NCI-H2196 treated with DMSO at 0.1 percent for 48 hours (cell line): ENCODE data around the gene MYO7A.

ENCODE experiments used
- DNase-seq: peaks from one replicate; lab custom pipeline; 2025; ENCODE audit not compliant: unreplicated experiment; lab: John Stamatoyannopoulos, UW

Gene MYO7A

DNA sequence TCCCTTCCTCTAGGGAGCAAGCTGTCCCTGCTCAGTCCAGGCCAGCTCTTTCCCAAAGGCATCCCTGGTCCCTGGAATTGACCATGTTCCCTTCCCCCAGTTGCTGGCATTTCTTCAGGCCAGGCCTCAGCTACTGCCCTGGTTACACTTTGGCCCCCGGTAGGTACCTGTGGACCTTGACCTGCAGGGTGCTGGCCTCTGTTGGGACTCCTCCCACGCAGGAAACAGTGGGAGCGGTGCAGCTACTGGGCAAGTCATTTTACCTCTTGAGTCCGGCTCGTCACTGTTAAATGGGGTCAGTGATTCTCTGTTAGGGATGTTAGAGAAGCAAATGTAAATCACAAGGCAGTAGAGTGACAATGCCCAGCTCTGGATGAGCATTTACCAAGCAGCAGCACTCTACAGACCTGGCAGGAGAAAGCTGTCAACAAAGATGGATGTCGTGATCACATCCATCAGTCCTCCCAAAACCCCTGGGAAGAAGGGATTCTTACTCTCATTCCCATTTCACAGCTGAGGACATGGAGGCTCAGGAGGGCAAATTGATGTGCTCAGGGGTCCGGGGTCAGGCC lies 16.9 kb downstream of the MYO7A start:
- DNase-seq, result no peak

DNA sequence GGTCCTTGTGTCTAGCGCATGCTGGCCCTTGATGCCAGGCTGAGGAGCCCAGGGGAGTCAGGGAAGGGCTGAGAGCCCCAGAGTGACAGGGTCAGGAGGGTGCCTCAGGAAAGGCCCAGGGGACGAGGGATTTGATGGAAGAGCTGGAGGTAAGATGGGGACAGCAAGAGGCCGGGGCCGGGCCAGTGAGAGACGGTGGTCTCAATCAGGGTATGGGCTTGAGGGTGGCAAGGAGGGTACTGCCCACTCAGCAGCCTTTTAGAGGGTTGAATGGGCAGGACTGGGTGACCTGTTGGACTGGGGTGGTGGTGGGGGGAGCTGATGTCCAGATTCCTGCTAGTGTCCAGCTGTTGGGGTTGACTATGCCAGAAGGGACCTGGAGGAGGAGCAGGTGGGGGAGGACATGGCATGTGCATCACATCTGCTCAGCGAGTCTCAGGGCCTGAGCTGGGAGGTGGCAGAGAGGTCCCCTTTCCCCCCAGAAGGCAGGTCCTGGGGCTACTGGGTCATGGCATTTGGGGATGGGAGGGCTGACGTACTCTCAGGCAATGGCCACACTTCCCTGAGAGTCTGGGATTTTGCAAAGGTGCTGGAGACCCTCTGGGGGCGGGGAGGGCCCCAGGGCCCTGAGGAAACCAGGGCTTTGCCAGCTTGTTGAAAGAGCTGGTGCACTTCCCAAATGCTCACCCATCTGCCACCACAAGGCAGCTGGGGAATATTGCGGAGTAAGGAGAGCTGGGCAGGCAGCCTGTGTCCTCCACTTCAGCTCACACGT lies 18.4 kb downstream of the MYO7A start:
- no peak for DNase-seq

DNA sequence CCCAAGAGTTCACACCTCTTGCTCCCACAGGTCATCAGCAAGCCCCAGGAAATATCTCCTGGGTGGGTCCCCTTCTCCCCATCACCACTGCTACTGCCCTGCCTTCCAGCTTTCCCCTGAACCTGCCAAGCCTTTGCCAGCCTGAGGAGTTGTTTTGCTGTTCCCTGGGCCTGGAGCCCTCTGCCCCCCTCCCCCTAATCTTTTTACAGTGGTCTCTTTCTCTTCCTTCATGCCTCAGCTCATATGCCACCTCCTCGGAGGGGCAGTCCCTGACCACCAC lies 18.9 kb downstream of the MYO7A start:
- no peak for DNase-seq

DNA sequence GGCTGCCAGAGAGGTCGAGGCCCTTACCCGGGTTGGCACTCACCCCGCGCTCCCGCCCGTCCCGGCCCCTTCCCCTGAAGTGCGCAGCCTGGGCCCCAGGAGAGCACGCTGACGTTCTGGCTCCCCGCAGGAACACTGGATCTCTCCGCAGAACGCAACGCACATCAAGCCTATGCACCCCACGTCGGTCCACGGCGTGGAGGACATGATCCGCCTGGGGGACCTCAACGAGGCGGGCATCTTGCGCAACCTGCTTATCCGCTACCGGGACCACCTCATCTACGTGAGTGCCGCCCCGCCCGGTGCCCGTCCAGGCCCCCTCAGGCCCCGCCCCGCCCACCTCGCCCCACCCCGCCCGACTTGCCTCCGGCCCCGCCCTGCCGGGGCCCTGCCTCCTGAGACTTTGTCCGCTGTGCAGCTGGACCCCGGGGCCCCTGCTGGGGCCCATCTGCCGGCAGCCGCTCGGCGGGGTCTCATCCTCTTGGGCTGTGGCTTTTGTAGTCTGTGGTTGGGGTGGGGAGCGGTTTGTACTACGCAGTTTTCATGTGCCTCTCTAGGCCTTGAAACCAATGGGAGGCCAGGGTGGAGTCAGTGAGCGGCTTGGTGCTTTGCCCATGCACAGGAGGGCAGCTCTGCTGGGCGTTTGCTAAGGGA lies 19.7 kb downstream of the MYO7A start:
- no peak for DNase-seq

DNA sequence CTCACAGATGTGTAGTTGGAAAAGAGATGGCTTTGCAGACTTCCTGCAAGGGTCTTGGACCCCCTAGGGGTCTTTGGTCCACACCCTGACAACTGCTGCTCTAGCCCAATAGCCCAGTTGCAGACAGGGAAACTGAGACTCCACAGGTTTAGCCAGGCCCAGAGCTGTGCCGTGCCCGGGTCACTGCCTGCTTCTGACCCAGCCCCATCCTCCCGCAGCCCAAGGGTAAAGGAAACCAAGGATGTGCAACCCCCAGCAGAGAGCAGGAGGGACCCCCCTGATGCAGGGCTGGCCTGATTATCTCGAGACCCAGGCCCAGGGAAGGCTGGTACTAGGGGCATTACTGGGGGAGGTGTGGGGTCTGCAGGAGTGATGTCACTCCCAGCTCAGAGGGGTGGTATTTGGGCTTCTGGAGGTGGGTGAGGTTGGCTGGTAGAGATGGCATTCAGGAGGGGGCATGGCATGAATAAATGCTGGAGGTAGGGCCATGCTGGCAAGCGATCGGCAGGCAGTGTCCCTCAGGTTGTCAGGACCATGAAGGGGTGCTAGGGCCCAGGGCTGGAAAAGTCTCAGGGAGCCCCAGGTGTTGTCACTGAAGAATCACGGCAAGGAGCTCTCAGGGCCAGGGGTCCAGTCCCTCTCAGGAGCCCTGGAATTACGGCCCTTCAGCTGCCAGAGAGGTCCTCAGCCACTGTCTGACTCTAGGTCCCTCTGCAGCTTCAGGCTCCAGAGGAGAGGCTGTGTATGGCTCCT lies 21.1 kb downstream of the MYO7A start:
- DNase-seq, result no peak

DNA sequence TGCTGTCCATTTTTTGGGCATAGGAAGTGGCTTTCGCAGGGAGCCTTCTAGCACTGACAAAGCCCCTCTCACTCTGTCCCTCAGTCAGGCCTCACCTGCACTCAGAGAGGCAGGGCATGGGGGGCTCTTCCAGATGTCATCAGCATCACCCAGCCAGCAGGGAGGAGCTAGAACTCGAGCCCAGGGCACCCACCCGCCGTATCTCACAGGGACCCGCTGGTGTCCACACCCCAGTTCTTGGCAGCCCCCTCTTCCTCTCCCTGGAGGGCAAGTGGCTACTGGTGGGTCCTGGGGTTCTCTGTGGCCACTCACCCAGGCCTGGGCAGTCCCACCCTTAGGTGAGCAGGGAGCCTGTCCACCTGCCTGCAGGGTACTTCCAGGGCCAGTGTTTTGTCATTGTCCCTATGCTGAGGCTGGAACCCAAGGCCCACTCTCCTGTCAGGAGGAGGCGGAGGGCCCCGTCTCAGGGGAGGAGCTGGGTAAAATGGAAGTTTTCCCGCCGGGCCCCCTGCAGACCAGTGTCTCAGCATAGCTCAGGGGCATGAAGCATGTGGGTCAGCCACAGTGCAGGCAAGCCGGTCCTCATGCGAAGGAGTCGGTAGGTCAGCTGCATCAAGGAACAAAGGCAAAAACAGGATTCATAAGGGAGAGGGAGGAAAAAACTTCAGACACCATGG lies 21.8 kb downstream of the MYO7A start:
- no peak for DNase-seq

DNA sequence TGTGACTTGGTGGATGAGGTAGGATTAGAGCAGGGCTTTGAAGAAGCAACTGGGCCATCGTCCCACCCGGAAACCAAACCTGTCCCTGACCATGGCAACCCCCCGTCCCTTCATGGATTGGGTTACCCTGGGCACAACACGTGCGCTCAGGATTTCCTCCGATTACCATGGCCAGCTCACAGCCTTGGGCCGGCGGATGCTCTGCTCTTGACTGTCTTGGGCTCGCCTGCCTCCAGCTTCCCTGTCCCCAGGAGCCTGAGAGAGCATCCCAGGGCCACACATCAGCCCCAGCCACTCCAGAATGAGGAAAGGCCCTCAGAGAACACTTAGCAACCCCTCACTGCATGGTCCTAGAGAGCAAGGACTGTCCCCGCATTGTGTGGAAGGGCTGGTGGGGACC lies 22.8 kb downstream of the MYO7A start:
- no peak for DNase-seq

DNA sequence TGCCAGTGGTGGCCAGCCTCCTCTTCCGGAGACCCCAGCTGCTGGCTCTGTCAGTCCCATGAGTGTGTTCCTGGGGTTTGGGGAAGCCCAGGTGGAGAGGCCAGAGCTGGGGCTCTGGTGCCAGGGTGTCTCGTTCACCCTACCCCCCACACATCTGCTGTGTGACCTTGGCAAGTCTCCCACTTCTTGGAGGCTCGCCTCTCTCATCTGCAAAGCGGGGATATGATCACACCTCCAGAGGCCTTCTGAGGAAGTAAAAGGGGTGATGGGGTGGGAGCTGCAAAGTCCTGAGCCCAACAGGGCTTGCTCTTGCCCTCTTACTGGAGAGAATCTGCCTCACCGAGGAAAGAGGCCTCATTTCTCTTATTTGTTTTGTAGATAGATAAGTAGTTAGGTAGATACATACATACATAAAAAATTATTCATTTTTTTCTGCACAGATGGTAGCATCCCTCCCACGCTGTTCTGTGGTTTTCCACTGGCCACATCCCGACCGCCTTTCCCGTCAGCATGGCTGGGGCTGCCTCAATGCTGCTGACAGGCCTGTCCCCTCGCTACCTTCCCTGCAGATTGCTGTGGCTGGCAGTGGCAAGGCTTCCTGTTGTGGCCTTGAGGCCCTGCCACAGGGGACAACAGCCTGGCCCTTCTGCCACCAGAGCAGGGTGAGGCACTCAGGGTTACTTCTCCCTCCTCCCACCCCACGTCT lies 23.9 kb downstream of the MYO7A start:
- DNase-seq, result no peak

DNA sequence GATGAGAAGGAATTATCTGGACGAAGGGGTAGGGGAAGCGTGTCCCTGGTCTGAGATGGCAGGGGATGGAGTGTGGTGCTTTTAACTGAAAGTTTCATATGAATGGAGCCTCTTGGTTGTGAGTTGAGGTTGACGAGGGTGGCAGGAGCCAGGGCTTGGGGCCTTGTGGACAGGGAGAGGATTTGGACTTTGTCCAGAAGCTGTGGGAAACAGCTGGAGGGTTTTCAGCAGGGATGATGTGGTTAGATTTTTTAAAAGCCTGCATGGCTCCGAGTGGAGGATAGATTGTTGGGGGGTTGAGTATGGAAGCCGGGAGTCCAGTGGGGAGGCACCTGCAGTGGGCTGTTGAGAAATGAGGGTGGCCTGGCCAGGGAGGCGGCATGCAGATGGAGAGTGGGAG lies 24.8 kb downstream of the MYO7A start:
- DNase-seq, result no peak

DNA sequence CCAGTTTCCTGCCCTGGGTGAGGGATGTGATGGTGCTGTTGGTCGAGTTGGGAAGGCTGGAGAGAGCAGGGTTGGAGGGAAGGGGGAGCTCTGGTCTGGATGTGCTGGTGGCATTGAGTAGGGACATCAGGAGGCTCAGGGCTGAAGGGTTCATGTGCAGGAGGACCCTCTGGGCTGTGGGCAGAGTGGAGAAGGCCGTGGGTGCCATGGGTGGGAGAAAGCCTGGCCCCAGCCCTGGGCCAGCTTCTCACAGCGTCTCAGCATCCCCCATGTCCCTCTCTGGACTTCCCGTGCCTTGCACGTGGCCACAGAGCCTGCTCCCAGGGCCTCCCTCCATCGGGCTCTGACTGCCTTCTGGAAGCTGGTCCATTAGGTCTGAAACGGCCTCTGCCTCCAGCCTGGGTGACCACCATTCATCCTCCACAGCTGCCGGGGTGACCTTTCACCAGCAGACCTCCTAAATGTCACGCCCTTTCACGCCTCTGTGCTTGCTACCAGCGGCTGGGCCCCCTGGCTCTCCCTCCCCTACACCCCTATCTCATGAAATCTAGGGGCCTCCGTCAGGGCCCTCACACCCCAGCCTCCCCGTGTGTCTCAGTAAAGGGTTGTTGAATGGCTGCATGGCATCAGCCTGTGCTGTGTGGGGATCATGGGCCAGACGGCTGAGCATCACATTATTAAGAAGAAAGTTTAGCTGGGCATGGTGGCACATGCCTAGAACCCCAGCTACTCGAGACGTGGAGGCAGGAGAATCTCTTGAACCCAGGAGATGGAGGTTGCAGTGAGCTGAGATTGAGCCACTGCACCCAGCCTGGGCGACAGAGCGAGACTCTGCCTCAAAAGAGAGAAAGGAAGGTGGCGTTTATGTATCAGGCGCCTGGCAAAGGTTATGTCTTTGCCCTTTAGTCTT lies 25.5 kb downstream of the MYO7A start:
- DNase-seq, result no peak

DNA sequence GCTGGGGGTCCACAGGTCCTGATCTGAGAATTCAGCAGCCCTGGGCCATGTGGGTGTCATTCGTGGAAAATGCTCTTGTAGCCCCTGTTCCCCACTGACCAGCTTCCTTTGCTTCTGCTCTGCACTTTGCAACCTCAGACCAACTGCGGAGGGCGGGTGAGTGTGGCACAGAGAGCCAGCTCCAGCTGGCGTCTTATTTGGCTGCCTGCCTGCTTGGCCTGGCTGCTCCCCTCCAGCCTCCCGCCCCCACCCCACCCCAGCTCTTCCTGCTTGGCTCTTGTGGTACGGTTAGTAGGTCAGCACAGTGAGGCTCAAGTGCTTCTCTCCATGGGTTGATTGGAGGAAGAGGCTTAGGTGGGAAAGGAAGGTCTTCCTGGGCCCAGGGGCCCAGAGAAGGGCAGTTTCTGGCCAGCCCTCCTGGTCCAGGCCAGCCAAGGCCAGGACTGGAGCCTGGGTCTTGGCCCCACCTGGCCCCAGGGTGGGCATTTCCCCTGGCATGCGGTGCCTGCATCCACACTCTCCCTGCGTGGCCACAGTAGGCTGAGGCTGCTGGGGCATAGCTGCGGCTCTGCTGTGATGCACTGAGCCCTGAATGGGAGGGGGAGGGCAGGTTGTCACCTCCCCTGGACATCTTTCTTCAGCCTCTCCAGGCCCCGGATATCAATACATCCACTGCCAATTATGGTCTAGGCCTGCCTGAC lies 26.5 kb downstream of the MYO7A start:
- peak; percentile 82 for DNase-seq

DNA sequence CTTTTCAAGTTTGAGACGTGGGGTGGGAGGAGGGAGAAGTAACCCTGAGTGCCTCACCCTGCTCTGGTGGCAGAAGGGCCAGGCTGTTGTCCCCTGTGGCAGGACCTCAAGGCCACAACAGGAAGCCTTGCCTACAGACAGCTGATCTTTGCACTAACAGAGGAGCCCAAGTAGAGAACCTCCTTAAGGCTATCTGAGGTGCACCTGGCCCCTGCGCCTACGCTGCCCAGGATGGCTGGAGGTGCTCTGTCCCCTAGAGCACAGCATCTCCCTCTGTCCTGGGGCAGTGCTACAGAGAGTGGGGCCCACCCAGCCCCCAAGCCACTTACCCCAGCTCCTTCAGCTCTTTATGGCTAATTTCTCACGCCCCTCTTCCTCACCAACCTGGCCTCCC lies 27.0 kb downstream of the MYO7A start:
- no peak for DNase-seq

DNA sequence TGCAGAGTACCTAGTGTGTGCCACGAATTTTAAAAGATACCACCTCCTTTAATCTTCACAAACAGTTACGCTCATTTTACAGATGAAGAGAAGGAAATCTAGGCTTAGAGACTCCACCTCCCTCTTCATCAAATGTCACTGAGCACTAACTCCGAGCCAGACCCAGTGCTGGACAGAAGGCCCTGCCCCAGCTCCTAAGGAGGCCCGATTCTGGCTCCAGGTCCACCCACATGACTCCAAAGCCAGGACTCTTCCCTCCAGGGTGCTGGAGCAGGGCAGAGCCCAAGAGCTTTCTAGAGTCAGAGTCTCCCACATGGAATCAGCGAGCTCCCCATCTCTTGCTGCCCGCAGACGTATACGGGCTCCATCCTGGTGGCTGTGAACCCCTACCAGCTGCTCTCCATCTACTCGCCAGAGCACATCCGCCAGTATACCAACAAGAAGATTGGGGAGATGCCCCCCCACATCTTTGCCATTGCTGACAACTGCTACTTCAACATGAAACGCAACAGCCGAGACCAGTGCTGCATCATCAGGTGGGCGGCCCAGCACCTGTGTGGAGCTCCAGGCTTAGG lies 27.6 kb downstream of the MYO7A start:
- DNase-seq, result no peak

DNA sequence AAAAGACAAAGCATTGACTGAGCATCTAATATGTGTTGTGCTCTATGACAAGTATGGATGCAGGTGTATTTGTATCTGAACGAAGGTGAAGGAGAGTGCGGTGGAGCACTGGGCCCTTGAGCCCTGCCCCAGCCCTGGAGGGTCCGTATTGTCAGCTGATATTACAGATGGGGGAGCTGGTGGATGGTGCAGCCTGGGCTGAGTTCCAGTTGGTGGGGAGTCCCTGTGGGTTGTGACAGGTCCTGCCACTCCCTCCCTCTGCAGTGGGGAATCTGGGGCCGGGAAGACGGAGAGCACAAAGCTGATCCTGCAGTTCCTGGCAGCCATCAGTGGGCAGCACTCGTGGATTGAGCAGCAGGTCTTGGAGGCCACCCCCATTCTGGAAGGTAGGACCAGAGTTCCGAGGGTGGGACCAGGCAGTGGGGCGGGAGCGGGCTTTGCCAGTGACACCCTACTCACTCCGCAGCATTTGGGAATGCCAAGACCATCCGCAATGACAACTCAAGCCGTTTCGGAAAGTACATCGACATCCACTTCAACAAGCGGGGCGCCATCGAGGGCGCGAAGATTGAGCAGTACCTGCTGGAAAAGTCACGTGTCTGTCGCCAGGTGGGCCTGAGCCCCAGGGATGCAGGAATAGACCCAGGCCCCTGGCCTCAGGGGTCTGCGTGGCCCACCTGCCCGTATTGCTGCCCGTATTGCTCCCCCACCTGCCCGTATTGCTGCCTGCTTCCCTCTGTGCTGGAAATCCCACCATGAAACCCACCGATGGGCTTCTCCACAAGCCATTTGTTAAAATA lies 28.6 kb downstream of the MYO7A start:
- no peak for DNase-seq

DNA sequence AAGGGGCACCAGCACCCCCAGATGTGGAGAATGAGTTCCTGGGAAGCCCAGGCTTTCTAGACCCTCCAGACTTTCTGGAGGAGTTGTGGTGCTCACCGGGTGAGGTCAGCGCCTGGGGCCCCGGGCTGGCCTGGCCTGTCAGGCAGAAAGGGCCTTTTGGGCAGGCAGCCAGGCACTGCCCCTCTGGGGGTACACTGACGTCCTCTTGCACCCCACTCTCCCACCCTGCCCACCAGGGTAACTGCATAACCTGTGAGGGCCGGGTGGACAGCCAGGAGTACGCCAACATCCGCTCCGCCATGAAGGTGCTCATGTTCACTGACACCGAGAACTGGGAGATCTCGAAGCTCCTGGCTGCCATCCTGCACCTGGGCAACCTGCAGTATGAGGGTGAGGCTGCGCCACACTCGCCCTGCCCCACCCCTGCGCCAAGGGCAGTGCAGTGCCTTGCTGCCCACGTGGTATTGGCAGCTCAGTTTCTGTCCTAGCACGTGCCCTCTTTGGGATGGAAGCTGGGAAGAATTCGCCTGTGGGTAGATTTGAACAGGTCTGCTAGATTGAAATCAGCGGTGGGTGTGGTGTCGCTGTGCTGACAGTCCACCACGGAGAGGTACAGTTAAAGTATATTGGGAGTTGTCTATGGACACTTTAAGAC lies 30.1 kb downstream of the MYO7A start:
- no peak for DNase-seq

DNA sequence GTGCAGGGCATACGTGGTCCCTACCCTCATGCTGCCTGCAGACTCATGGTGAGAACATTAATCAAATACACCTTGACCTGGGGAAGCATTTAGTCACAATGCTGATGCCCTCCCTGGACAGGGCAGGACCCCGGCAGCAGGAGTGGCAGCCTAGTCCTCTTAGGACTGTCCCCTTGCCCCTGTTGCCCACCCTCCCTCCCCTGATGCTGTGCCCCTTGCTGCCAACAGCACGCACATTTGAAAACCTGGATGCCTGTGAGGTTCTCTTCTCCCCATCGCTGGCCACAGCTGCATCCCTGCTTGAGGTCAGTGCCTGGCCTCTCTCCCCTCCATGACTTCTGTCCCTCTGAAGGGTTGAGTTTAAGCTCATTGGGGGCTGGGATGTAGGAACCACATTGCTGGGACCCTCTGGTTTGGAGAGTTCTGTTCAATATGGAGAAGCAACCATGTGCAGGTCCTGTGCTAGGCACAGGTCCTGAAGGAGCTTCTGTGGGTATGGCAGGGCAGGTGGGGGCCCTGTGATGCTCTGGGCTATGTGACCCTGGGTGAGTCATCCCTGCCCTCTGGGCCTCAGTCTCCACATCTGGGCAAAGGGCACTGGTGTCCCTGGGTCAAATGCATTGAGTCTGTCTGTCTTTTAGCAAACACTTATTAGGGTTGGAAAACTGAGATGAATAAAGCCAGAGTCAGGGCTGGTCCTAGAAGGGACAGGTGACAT lies 31.3 kb downstream of the MYO7A start:
- DNase-seq, result no peak

DNA sequence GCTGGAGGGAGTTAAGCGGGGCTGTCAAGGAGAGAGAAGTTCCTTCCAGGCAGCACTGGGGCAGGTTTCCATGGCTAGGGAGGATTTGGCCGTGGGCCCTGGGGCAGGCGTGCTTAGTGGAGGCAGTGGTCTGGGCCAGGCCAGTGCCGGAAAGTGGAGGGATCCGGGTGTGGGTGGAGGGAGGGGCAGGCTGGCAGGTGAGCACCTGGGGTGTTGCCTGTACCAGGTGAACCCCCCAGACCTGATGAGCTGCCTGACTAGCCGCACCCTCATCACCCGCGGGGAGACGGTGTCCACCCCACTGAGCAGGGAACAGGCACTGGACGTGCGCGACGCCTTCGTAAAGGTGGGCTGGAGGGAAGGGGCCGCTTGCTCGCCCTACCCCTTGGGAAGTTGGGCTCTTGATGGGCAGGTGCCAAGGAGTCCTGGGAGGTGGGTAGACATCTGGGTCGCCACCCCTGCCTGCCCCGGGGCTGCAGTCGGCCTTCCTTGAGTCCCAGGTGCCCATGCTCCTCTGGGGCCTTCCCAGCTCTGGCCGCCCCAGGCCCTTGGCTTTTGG lies 32.0 kb downstream of the MYO7A start:
- no peak for DNase-seq
